GM21786 (cell line): ENCODE data around the gene AAR2.

Source experiments
- ATAC-seq: cut with Tn5 transposase; IDR thresholded peaks from one replicate; pipeline ENCODE4 v1.9.1; 2021; ENCODE audit not compliant: unreplicated experiment

AAR2 gene, protein sequence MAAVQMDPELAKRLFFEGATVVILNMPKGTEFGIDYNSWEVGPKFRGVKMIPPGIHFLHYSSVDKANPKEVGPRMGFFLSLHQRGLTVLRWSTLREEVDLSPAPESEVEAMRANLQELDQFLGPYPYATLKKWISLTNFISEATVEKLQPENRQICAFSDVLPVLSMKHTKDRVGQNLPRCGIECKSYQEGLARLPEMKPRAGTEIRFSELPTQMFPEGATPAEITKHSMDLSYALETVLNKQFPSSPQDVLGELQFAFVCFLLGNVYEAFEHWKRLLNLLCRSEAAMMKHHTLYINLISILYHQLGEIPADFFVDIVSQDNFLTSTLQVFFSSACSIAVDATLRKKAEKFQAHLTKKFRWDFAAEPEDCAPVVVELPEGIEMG

DNA sequence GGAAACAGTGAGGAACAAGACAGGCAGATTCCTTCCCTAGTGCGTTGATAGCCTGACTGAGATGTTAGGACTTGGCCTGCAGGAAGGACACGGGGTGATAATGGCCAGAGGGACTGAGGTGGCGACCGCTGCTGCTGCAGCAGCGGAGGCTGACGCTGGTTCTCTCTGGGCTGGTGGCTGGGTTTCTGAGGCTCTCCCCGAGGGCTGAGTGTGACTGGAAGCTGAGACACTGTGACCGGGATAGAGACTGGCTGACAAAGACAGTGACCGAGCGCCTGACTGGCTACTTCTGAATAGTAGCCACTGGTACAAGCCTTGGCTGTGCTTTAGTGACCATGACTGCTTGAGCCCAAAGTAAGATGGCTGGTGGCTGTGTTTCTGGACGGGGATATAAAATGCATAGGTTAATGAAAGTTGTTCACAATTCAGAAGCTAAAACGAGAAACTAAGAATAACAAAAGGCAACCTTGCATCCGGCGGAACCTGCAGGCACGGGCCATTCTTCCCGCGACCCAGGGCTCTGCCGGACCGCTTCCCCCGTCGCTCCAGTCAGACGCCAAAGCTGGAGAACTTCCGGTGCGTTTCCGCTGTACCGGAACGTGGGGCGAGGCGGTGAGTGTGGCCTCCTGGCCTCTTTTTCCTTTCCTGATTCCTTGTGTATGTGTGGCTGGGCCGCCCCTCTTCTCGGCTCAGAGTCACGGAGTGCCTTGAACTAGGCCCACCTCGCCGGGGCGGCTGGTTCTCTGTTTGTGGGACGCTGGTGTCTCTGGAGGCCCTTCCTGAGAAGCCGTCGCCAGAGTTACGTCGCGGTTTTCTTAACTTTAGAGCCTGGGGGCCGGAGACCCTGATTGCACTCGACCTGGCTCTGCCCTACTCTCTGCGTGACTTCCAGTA, at the start of gene AAR2:
AAR2 (plus strand) TSS at position 587 of the 894 bp plus-strand sequence. CDS start 3,391 bp downstream, outside the sequence.
- ATAC-seq: no peak

DNA sequence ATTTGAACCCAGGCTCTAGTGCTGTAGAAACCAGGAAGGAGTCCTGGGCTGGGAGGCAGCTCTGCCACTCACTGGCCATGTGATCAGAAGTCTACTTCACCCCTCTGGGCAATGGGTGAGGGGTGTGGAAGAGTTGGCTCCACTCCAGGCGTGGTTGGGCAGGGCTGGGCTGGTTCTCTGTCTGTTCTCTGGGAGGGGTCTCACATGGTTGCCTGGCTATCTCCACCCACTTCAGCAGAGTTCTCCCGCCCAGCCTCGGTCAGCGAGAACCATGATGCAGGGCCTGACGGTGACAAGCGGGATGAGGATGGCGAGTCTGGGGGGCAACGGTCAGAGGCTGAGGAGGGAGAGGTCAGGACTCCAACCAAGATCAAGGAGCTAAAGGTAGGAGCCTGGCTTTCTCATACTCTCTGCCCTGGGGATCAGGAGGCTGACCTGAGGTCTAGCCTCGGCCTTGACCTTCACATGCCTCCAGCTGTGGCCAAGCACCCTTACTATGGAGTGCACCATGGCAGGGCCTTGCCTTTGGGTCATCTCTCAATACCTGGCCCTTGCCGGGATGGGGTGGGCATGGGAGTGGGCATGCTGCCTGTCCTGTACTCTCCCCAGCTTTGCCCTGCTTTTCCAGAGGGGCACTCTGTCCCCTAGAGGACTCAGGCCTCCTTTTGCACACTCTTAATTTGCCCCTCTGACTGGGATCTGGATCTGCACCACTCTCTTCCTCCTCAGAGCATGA, 42.1 kb upstream of the AAR2 start:
- ATAC-seq: no peak

DNA sequence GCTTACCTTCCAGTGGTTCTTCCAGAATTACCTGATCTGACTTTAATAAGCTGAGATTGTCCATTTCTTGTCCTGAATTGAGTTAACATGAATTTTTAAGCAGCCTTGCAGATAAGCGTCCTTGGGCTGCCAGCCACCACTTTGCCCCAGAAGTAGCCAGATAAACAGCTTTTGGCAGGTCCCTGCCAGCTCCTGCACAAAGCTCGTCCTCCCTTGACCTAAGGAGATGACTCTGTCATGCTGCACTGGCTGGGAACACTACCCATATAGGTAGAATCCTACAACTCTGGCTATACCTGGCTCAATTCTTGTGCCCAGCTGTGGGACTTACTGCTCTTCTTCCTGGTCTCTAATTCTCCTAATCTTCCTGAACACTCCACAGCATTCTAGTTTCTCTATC, 39.6 kb upstream of the AAR2 start:
- ATAC-seq: no peak

DNA sequence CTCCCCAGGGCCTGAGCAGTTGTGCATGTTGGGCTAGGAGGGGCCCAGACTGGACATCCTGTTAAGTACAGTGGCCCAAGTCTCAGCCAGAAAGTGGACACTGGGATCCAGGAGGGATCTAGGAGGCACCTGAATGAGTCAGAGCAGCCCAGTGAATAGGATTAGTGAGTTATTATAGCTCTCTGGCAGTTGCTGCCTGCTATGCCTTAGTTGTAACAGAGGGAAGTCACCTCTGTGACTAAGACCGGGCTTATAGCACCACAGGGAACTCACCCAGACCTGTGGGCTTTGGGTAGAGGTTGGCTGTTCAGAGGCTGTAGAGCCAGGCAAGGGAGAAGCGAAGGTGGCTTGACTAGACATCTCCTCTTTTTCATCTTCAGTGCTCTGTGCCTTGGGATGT, 39.0 kb upstream of the AAR2 start:
- no peak for ATAC-seq

DNA sequence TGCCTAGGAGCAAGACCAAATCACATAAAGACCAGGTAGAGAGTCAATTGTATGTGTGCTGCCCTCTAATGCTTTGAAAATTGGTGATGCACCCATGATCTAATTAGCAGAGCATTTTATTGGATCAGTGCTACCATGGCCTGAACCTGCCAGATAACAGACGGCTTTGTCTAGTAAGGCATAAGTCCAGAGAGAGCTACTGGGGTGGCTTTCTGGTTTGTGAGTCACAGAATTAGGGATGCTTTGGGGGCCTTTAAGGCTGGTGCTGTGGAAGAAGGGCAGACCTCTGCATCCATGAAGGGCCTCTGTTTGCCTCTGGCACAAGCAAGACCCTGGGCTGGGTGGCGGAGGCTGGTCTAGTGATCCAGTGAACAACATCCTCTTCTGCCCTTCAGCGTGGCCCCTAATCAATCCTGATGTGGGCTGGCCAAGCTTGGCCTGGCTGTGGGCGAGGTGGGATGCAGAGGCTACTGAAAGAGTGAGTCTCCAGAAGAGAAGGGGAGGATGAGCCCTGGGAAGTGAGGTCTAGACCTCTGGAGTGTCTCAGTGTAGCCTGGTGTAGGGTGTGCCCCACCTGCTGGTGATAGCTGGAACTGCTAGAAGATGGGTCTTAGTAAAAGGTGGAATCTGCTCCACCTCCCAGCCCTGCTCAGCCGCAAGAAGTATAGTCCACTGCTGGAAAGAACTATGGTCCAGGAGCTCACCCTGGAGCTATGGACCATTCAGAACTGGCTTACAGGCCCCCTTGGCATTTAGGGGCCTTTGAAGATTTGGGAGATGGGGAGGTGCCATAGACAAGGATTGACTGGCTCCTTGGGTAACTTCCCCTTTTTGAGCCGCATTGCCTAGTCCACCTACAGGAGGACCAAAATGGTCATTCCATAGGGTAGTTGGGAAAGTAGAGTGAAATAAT, 36.7 kb upstream of the AAR2 start:
- ATAC-seq: no peak

DNA sequence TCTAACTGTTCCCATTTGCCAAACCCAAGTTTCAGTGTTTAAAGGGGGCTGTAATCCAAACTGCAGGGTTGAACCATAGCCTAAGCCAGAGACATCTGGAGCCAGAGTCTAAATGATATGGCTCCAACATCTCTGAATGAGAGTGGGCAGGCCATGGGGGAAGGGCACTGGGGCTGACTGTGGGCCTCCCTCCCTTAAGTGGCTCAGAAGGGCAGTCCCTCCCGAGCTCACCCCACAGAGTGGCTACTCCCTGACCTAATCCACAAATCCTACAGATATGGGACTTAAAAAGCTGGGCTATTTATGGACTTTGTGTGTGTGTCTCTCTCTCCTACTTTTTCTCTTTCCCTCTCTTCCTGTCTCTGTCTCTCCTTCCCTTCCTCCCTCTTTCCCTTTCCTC, 35.8 kb upstream of the AAR2 start:
- no peak for ATAC-seq

DNA sequence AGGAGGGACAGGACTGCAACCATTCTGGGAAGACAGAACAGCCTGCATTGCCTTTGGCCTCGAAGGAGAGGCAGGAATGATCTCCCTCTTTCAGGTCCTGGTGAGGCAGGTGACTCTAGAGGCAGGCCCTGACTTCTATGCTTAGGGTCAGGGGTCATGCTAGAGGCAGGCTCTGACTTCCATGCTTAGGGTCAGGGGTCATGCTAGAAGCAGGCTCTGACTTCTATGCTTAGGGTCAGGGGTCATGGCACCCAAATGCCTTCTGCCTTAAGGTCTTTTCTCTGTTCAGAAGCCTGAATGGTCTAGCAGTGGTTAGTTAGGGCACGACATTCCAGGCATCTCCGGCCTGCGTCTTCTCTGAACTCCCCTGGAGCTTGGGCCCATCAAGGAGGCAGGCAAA, 35.1 kb upstream of the AAR2 start:
- ATAC-seq: no peak

DNA sequence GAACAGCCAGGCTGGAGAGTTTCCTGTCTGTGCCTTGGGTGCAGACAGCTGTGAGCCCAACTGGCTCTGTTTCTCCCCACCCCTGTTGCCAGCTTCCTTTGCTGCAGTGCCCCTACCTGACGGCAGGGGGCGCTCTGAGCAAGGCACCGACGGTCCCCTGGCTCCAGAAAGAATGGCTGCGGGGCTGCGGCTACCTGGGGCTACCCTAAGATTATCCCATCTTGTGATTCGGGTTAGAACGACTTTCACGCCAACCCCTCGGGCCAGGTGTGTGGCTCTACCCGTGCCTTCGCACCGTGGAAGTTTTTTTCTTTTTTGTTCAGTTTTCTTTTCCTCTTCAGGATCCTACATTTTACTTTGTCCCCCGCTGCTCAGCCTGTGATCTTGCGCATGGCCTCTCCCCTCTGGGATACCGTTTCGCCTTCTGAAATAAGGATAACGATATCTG, 33.4 kb upstream of the AAR2 start:
- ATAC-seq: no peak

DNA sequence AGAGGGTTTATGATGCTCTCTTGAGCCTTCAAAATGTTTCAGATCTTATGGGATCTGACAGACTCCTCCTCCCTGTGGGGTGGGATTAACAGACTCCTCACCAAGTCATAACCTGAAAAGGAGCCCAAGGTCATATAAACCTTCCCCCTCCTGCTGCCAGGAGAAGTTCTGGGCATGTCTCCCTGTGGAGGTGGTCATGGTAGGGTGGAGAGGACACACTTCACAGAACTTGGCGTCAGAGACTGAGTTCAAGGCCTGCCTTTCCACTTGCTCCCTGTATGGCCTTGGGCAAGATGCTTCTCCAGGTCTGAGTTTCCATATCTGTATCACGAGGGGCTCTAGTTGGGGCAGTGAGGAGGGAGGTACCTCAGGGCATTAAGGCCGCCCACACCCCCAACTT, 32.4 kb upstream of the AAR2 start:
- no peak for ATAC-seq

DNA sequence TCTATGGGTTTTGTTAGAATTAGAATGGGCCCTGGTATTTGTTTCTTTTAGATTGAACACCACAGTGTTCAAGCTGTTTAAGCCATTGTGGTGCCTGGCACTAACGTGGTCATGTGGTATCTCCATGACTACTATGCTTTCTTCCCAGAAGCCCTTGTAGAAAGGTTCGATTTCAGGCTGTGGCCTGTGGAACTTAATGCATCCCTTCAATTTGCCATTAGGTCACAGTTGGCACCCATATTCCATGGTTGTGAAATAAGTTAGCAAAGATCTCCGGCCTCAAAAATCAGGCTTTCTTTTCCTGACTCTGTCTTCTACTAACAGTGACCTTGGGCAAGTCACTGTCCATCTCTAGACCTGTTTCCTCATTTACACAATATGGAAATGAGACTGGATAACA, 31.3 kb upstream of the AAR2 start:
- no peak for ATAC-seq

DNA sequence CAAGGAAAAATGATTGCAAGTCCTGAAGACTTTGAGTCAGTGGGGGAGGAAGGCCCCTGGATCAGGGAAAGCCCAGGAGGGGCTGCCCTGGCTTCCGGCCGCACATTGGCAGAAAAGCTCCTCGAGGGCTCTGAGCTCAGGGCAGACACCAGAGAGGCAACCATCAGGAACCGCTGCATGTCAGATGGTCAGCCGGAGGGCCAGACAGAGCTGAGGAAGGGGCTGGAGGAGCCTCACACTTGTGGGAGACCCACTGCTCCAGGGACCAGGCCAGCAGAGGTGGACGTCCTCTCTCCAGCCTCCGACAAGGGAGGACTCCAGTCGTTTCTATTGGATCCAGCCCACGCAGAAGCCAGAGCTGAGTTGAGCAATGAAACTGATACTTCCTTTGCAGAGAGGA, 30.2 kb upstream of the AAR2 start:
- ATAC-seq: no peak

DNA sequence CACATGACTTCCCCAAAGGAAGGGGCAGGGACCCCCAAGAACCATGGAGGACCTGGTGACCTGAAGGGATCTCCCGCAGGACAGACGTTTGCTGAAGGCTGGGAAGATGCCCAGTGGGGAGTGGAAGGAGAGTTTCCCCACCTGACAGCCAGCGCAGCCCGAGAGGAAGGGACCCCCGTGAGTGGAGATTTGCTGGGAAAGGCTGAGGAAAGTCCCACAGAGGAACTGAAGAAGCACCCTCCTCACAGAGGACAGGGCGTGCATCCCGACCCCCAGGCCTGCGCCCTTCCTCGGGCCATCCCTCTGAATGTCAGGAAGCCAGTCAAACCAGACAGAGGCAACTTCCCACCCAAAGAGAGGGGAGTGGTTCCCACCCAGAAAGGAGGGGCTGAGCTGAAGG, 29.6 kb upstream of the AAR2 start:
- no peak for ATAC-seq

DNA sequence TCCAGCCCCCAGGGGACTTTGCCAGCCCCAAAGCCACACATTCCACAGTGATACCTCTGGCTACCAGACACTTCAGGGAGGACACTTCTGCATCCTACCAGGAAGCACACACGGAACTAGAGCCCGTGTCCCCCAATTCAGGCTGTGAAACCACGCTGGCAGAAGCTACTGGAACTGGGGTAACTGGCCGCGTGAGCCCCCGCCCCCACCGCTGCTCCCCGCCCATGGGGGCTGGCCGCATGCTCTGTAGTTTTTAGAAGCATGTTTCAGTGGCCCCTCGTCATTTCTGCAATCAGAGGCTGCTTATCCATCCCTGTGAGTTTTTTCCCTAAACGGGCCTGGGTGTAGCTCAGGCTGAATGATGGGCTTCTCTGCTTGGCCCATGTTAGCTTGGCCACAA, 28.7 kb upstream of the AAR2 start:
- ATAC-seq: no peak

DNA sequence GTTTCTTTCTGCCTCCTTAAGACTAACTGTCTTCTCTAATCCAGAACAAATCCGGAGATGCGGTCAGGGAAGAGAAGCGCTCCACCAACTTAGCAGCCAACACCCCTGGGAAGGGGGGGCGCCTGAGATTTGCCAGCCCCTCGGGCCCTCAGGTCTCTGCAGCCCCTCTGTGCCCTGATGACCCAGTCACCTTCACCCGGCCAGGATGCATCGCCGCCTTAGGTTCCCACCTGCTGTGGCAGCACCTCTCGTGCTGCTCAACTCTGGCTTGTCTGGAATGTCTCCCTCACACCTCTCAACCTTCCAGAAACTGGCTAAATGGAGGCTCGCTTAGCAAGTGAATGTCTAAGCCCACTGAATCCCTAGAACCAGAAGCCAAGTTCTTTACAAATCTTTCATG, 28.0 kb upstream of the AAR2 start:
- ATAC-seq: no peak

DNA sequence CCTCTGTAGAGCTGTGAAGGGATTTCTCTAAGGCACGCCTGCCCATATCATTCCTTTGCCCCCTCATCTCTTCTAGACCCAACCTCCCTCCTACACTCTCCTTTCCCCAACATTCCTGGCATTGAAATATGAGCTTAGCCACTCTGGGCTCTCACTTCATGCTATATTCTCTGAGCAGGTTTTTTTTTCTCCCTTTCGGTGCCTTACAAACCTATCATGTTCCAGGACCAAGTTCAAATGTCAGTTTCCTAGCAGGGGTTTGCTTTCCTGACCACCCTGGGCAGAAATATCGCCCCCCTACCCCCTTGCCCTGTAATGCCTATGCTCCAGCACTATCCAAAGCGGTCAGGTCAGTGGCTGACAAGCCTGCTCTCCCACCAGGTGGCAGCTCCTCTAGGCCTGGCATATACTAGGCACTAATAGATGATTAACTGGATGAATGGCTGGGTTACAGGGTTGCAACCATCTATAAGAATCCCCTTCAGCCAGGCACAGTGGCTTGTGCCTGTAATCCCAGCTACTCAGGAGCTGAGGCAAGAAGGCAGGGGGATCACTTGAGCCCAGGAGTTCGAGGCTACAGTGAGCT, 25.7 kb upstream of the AAR2 start:
- ATAC-seq: no peak

DNA sequence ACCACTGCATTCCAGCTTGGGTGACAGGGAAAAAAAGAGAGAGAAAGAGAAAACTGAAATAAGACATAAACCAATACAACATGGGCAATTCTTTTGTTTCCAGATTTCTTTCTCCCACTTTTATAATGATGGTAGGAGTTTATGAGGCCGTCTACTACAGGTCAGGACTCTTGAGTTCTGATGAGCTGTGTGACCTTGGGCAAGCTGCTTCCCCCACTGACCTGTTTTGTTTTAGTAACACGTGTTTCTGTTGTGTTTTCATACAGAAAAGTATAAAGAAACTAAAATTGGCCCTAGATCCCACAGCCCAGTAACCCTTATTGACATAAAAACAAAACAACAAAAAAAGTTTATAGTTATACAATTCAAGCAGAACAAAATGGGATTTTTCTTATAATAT, 22.9 kb upstream of the AAR2 start:
- ATAC-seq: no peak

DNA sequence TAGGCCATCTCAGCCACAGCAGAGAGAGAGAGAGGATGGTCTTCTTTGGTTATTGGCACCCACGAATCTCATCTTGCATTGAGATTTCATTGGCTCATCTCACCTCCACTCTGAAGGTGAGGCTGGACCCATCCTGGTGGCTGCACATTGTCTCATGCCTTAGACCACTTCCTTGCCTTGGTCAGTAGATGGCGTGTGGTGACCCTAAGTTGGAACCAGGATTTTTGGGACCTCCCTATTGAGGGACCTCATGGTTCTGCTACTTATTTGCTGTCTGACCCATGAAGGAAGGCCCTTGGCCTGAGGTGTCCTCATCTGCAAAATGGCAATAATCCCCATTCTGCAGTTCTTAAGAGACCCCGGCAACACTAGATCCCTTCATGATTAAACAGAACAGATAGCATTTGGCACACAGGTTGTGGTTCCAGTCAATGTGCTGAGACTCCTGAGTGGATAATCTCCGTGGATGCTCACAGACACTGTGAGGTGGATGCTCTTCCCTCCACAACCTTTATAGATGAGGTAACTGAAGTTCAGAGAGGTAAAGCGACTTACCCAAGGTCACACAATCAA, 21.5 kb upstream of the AAR2 start:
- ATAC-seq: no peak

DNA sequence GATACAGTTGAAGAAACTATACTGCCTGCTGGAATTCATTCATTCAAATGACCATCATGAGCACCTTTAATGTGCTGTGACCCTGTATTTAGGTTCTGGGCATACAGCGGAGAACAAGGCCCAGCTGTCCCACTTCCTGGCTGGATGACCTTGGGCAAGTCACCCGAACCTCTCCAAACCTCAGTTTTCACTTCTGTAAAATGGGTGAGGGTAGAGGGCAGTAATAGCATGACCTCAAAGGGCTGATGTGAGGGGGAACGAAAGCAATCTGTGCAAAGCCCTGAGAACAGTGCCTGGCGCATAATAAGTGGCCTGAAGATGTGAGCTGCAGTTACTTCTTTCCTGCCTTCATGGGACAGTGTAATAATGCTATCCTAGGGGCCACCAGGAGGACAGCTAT, 20.5 kb upstream of the AAR2 start:
- ATAC-seq: no peak

DNA sequence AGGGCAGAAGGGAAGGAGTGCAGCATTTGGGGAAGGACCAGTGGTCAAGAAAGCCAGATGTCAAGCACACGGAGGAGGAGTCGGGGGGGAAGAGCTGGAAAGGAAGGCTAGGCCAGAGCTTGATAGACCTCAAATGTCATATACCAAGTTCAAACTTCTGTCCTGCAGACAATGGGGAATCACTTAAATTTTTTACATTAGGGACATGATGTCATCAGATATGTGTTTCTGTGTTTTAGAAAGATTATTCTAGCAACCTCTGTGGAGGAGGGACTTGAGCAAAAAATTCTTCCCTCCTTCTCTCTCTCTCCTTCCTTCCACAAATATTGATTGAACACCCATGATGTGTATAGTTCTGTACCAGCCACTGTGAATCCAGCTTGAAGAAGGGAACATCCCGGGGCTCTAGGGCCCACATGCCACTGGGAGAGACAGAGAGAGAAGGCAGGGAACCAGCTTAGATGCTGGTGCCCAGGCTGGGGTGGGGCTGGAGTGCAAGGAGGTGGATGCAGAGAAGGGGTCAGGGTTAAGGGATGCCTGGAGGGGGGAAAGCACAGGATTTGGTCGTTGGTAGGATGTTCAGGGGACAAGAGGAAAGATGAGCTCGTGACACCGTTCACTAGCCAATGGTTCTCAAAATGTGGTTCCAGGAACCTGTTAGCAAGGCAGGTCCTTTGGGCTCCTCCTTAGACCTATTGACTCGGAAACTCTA, 19.8 kb upstream of the AAR2 start:
- no peak for ATAC-seq
